Measurements from ENCODE around the gene CASZ1.

DNA sequence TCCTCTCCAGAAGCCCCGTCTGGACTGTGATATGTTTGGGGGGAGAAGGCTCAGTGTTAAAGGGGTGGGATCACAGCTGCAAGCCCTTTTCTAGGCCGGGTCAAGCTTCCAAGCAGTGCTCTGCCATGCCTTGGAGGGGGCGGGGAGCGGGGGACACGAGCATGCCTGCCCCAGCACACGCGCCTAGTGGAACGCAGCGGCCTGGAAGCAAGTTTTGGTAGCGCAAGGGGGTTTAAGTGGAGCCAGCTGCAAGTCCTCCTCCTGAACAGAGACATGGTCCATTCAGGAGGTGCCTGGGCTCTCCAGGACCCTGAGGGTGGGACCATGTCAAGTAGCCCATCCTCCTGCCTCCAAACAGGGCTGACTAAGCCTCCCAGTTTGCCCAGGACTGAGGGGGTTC lies 112.2 kb downstream of the CASZ1 start:
- TF ChIP-seq, protein P1, sequence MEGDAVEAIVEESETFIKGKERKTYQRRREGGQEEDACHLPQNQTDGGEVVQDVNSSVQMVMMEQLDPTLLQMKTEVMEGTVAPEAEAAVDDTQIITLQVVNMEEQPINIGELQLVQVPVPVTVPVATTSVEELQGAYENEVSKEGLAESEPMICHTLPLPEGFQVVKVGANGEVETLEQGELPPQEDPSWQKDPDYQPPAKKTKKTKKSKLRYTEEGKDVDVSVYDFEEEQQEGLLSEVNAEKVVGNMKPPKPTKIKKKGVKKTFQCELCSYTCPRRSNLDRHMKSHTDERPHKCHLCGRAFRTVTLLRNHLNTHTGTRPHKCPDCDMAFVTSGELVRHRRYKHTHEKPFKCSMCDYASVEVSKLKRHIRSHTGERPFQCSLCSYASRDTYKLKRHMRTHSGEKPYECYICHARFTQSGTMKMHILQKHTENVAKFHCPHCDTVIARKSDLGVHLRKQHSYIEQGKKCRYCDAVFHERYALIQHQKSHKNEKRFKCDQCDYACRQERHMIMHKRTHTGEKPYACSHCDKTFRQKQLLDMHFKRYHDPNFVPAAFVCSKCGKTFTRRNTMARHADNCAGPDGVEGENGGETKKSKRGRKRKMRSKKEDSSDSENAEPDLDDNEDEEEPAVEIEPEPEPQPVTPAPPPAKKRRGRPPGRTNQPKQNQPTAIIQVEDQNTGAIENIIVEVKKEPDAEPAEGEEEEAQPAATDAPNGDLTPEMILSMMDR (IDR thresholded peaks at IDR 0.05; ENCODE audit: insufficient read depth, low read length, poor library complexity, severe bottlenecking), result no peak
- no peak for TF ChIP-seq EZH2phosphoT487 (conservative IDR thresholded peaks at IDR 0.05; ENCODE audit: low read length)
